ENCODE measurements around the gene C19orf44.

The C19orf44 gene

DNA sequence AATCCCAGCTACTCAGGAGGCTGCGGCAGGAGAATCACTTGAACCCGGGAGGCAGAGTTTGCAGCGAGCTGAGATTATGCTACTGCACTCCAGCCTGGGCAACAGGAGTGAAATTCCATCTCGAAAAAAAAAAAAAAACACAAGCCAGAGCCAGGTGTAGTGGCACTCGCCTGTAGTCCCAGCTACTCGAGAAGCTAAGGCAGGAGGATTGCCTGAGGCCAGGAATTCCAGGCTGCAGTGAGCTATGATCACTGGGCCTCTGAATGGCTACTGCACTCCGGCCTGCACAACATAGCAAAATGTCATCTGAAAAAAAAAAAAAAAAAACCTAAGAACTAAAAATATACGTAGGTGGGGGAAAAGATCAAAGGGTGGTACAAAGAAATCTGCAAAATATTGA is 43.9 kb upstream of the C19orf44 start:
- H3K4me2 ChIP-seq (ENCODE audit: low read length), result no peak overlapping the region
- H3K4me3 ChIP-seq (ENCODE audit: low read length), result no peak overlapping the region
- peaks cover 34% of the 10 kb centered on the region for H3K4me1 ChIP-seq (ENCODE audit: low read length)
- no peaks in the 10 kb centered on the region for H3K27me3 ChIP-seq (ENCODE audit: low read depth, low read length)
- H3K9me3 ChIP-seq (ENCODE audit: insufficient read depth, low read length), result no peaks in the 10 kb centered on the region
- peaks cover 13% of the 10 kb centered on the region for H3K36me3 ChIP-seq (replicated peaks; ENCODE audit: low read depth, low read length)
- no peak overlapping the region for H3K27ac ChIP-seq (ENCODE audit: low read length)
- H2AFZ ChIP-seq (ENCODE audit: low read depth, low read length), result no peak overlapping the region
- no peak overlapping the region for H3K9ac ChIP-seq (ENCODE audit: low read length)
- peaks cover 41% of the 10 kb centered on the region for H4K20me1 ChIP-seq (ENCODE audit: insufficient read depth, low read length)
- TF ChIP-seq, protein P1, sequence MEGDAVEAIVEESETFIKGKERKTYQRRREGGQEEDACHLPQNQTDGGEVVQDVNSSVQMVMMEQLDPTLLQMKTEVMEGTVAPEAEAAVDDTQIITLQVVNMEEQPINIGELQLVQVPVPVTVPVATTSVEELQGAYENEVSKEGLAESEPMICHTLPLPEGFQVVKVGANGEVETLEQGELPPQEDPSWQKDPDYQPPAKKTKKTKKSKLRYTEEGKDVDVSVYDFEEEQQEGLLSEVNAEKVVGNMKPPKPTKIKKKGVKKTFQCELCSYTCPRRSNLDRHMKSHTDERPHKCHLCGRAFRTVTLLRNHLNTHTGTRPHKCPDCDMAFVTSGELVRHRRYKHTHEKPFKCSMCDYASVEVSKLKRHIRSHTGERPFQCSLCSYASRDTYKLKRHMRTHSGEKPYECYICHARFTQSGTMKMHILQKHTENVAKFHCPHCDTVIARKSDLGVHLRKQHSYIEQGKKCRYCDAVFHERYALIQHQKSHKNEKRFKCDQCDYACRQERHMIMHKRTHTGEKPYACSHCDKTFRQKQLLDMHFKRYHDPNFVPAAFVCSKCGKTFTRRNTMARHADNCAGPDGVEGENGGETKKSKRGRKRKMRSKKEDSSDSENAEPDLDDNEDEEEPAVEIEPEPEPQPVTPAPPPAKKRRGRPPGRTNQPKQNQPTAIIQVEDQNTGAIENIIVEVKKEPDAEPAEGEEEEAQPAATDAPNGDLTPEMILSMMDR (IDR thresholded peaks at IDR 0.05; ENCODE audit: low read depth, low read length), result no peak
- no peak for TF ChIP-seq EZH2phosphoT487 (IDR thresholded peaks at IDR 0.05; ENCODE audit: low read depth)
- peaks cover 79% of the 10 kb centered on the region for H3K79me2 ChIP-seq (ENCODE audit: low read length)

DNA sequence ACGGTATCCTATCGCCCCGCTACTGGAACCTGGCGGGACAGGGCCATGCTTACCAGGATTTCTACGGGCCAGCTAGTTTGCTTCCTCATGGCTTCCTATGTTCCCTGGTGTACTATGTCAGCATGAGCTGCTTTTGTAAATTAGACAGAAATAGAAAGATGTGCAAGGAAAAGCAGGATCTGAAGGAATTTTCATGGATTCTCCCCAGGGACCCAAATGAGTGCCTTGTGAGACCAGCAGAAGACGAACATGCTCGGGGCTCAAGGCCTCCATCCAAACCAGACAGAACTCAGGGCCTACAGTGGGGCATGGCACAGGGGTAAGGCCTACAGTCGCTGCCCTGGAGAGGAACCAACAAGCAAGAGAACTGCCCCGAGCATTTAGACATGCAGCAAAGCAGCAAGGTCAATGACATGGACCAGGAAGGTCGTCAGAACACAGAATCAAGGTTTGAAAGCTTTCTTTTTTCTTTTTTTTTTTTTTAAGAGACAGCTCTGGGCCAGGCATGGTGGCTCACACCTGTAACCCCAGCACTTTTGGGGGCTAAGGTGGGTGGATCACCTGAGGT is 41.8 kb upstream of the C19orf44 start:
- peaks cover 6% of the 10 kb centered on the region for H3K36me3 ChIP-seq (replicated peaks; ENCODE audit: low read depth, low read length)
- no peak overlapping the region for H2AFZ ChIP-seq (ENCODE audit: low read depth, low read length)
- peaks cover 29% of the 10 kb centered on the region for H3K4me1 ChIP-seq (ENCODE audit: low read length)
- TF ChIP-seq, protein P1 (IDR thresholded peaks at IDR 0.05; ENCODE audit: low read depth, low read length), result no peak
- no peak for TF ChIP-seq EZH2phosphoT487 (IDR thresholded peaks at IDR 0.05; ENCODE audit: low read depth)
- H3K27me3 ChIP-seq (ENCODE audit: low read depth, low read length), result no peaks in the 10 kb centered on the region
- H3K79me2 ChIP-seq (ENCODE audit: low read length), result peaks cover 80% of the 10 kb centered on the region
- H3K9me3 ChIP-seq (ENCODE audit: insufficient read depth, low read length), result no peaks in the 10 kb centered on the region
- no peak overlapping the region for H3K4me2 ChIP-seq (ENCODE audit: low read length)
- H3K9ac ChIP-seq (ENCODE audit: low read length), result no peak overlapping the region
- peaks cover 62% of the 10 kb centered on the region for H4K20me1 ChIP-seq (ENCODE audit: insufficient read depth, low read length)
- H3K27ac ChIP-seq (ENCODE audit: low read length), result no peak overlapping the region
- H3K4me3 ChIP-seq (ENCODE audit: low read length), result no peak overlapping the region

DNA sequence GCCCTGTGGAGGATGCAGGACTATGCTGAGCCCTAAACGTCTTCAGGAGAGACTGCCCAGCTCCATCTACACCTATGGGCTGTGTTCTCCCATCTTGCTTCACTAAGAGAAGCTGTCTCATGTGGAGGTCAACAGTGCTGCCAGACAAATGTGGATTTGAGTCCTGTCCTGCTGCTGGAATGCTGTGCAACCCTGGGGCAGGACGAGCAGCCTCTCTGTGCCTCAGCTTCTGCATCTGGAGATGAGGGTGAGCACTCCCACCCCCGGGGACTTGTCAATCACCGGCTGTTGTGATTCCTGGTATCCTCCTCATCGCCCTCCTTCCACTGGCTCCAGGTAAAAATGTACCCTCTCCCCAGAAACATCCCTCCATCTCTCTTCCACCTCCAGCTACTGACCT is 40.7 kb upstream of the C19orf44 start:
- peaks cover 3% of the 10 kb centered on the region for H3K36me3 ChIP-seq (replicated peaks; ENCODE audit: low read depth, low read length)
- H3K79me2 ChIP-seq (ENCODE audit: low read length), result peaks cover 84% of the 10 kb centered on the region
- no peaks in the 10 kb centered on the region for H3K9me3 ChIP-seq (ENCODE audit: insufficient read depth, low read length)
- no peak overlapping the region for H3K4me3 ChIP-seq (ENCODE audit: low read length)
- no peaks in the 10 kb centered on the region for H3K27me3 ChIP-seq (ENCODE audit: low read depth, low read length)
- H2AFZ ChIP-seq (ENCODE audit: low read depth, low read length), result no peak overlapping the region
- no peak overlapping the region for H3K27ac ChIP-seq (ENCODE audit: low read length)
- H3K4me2 ChIP-seq (ENCODE audit: low read length), result no peak overlapping the region
- TF ChIP-seq, protein P1 (IDR thresholded peaks at IDR 0.05; ENCODE audit: low read depth, low read length), result no peak
- TF ChIP-seq EZH2phosphoT487 (IDR thresholded peaks at IDR 0.05; ENCODE audit: low read depth), result no peak
- peaks cover 69% of the 10 kb centered on the region for H4K20me1 ChIP-seq (ENCODE audit: insufficient read depth, low read length)
- H3K4me1 ChIP-seq (ENCODE audit: low read length), result peaks cover 18% of the 10 kb centered on the region
- no peak overlapping the region for H3K9ac ChIP-seq (ENCODE audit: low read length)

DNA sequence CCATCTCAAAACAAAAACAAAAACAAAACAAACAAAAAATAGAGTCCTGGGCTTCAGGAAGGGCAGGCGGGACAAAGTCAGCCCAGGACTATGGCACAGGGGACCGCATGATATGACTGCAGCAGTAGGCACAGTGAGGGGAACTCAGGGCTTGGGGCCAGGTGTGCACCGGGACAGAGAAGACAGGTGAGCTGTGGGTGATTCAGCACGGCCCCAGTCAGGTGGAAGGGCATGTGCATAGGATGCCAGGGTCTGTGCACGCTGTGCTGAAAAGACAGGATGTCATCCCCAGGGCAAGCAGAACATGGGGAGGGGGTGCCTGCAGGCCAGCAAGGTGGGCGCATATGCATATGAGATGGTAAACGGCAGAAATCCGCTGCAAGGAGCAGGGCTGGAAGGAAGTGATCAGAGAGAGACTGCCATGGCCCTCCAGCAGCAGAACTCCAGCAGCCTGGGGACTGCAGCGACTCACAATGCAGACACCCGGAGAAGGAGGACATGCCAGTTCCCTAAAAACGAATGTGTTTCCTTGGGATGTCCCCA is 39.5 kb upstream of the C19orf44 start:
- Histone ChIP-seq H3K9me3 (ENCODE audit: insufficient read depth, low read length) (no peaks in the 10 kb centered on the region), H2AFZ (ENCODE audit: low read depth, low read length) (no peak overlapping the region), H3K4me2 (ENCODE audit: low read length) (no peak overlapping the region), H4K20me1 (ENCODE audit: insufficient read depth, low read length) (peaks cover 68% of the 10 kb centered on the region), H3K4me1 (ENCODE audit: low read length) (peaks cover 11% of the 10 kb centered on the region), H3K79me2 (ENCODE audit: low read length) (peaks cover 85% of the 10 kb centered on the region), H3K4me3 (ENCODE audit: low read length) (no peak overlapping the region), H3K36me3 (replicated peaks; ENCODE audit: low read depth, low read length) (peaks cover 3% of the 10 kb centered on the region), H3K27me3 (ENCODE audit: low read depth, low read length) (no peaks in the 10 kb centered on the region), H3K27ac (ENCODE audit: low read length) (no peak overlapping the region), H3K9ac (ENCODE audit: low read length) (no peak overlapping the region)
- TF ChIP-seq, protein P1 (IDR thresholded peaks at IDR 0.05; ENCODE audit: low read depth, low read length), result no peak
- TF ChIP-seq EZH2phosphoT487 (IDR thresholded peaks at IDR 0.05; ENCODE audit: low read depth), result no peak

Data from OCI-LY3 (cell line).